Measurements from ENCODE around the gene NAP1L4. TPM values are rescaled to one million over a fixed set of nuclear protein-coding genes. Genes with fewer than 3 reads are reported as not detected.

The NAP1L4 gene
- polyA plus RNA-seq, 1 of the 3 experiments (the other 2 are of a cell fraction), result 104 TPM

DNA sequence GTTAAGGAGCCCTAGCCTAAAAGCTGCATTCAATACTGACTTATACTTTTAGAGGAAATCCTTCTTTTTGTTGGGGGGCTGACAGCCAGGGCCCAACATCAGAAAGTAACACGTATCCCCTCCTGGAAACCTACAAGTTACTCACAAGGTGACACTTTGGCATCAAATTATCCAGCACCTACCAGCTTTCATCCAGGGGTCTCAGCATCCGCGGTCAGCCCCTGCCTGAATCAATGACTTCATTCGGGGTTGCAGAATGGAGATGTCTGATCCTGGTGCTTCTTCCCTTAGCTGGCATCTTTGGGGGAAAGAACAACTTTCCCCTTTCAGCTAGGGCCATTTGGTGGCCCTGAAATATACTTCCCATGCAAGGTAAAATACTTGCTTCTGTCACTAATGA is 5.3 kb upstream of the NAP1L4 start:
- no peaks in the 10 kb centered on the region for H3K27me3 ChIP-seq (ENCODE audit: insufficient read depth)
- H3F3A ChIP-seq (replicated peaks; ENCODE audit: insufficient read depth), result peaks cover 8% of the 10 kb centered on the region
- H4K20me1 ChIP-seq (ENCODE audit: insufficient read depth), result no peaks in the 10 kb centered on the region
- H3K27ac ChIP-seq (ENCODE audit: low read depth in 2 of 2, low read length in 1 of 2), result no peak overlapping the region
- no peaks in the 10 kb centered on the region for H3K79me2 ChIP-seq (ENCODE audit: insufficient read depth)
- POLR2A ChIA-PET, result no interaction called here
- H3K9me2 ChIP-seq, result no peaks in the 10 kb centered on the region
- H3K4me3 ChIP-seq (ENCODE audit: low read depth in 2 of 2, low read length in 1 of 2), result no peak overlapping the region
- H3K9ac ChIP-seq, result no peak overlapping the region
- H3K36me3 ChIP-seq (replicated peaks in 1 of 2; ENCODE audit: control insufficient read depth in 1 of 2, insufficient read depth in 2 of 2, low read length in 1 of 2), result peaks cover 9 to 33% of the 10 kb centered on the region in 2 experiments
- no peak for DNase-seq
- H3K9me3 ChIP-seq, result no peaks in the 10 kb centered on the region
- no peak overlapping the region for H3K4me2 ChIP-seq
- H3K4me1 ChIP-seq (ENCODE audit: control insufficient read depth in 1 of 2, insufficient read depth in 2 of 2, low read depth in 1 of 2, low read length in 1 of 2), result peaks cover 19 to 37% of the 10 kb centered on the region in 2 experiments
- TF ChIP-seq TCF12 (IDR thresholded peaks at IDR 0.05), result no peak
- no peak for TF ChIP-seq GATA2 (CRISPR knock-in tag; IDR thresholded peaks at IDR 0.05)
- TF ChIP-seq ELF1 (IDR thresholded peaks at IDR 0.05), result no peak
- TF ChIP-seq TAF1 (IDR thresholded peaks at IDR 0.05; ENCODE audit: borderline replicate concordance, low read depth, low read length), result no peak
- TF ChIP-seq JUND (IDR thresholded peaks at IDR 0.05), result no peak
- no peak for TF ChIP-seq TEAD4 (IDR thresholded peaks at IDR 0.05; ENCODE audit: borderline replicate concordance, insufficient read depth)
- TF ChIP-seq MEF2A (IDR thresholded peaks at IDR 0.05; ENCODE audit: borderline replicate concordance, low read depth), result no peak
- no peak for TF ChIP-seq NRF1 (IDR thresholded peaks at IDR 0.05; ENCODE audit: low read depth, low read length)
- TF ChIP-seq NFIC (IDR thresholded peaks at IDR 0.05; ENCODE audit: borderline replicate concordance), result no peak
- TF ChIP-seq GABPA (IDR thresholded peaks at IDR 0.05; ENCODE audit: low read depth), result no peak
- no peak for TF ChIP-seq RCOR1 (IDR thresholded peaks at IDR 0.05; ENCODE audit: low read length)
- no peak for TF ChIP-seq FOSL2 (IDR thresholded peaks at IDR 0.05; ENCODE audit: borderline replicate concordance, low read depth)
- TF ChIP-seq SMC3 (IDR thresholded peaks at IDR 0.05; ENCODE audit: low read depth, low read length), result no peak
- TF ChIP-seq, protein P1, sequence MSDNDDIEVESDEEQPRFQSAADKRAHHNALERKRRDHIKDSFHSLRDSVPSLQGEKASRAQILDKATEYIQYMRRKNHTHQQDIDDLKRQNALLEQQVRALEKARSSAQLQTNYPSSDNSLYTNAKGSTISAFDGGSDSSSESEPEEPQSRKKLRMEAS (IDR thresholded peaks at IDR 0.05; ENCODE audit: low read depth), result no peak
- TF ChIP-seq, protein P2, sequence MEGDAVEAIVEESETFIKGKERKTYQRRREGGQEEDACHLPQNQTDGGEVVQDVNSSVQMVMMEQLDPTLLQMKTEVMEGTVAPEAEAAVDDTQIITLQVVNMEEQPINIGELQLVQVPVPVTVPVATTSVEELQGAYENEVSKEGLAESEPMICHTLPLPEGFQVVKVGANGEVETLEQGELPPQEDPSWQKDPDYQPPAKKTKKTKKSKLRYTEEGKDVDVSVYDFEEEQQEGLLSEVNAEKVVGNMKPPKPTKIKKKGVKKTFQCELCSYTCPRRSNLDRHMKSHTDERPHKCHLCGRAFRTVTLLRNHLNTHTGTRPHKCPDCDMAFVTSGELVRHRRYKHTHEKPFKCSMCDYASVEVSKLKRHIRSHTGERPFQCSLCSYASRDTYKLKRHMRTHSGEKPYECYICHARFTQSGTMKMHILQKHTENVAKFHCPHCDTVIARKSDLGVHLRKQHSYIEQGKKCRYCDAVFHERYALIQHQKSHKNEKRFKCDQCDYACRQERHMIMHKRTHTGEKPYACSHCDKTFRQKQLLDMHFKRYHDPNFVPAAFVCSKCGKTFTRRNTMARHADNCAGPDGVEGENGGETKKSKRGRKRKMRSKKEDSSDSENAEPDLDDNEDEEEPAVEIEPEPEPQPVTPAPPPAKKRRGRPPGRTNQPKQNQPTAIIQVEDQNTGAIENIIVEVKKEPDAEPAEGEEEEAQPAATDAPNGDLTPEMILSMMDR (IDR thresholded peaks at IDR 0.05), result no peak
- CTCF ChIA-PET, result interaction anchor here (0.9 to 2.5 kb wide), 2 partner anchors 40 to 94 kb away, joined by 3 to 13 read pairs; no protein-coding TSS in a partner anchor
- 92% methylated on average over 4 of the region's 4 CpGs for WGBS (ENCODE audit: low lambda C conversion rate)
- H2AFZ ChIP-seq (ENCODE audit: low read depth), result no peak overlapping the region

DNA sequence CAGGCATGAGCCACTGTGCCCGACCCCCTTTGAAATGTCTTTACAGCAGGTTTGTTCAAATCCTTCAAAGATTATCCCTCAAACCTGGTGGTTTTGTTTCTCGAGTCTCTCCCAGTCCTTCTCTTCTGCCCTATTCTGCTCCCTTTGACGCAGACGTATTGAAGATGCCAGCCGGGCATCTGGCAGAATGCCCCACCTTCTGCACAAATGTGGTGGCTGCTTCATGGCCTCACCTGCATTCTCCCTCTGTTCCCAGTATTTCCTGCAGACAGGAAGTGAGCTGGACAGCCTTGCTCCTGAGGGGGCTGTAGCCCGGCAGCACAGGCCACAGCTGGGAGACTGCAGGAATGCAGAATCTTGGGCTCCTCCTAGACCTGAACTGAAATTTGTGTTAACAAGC is 4.8 kb upstream of the NAP1L4 start:
- Histone ChIP-seq H3K4me2 (no peak overlapping the region), H3K4me3 (ENCODE audit: low read depth in 2 of 2, low read length in 1 of 2) (no peak overlapping the region), H3F3A (replicated peaks; ENCODE audit: insufficient read depth) (peaks cover 8% of the 10 kb centered on the region), H2AFZ (ENCODE audit: low read depth) (no peak overlapping the region), H3K27ac (ENCODE audit: low read depth in 2 of 2, low read length in 1 of 2) (no peak overlapping the region), H3K27me3 (ENCODE audit: insufficient read depth) (no peaks in the 10 kb centered on the region), H3K9me2 (no peaks in the 10 kb centered on the region), H3K4me1 (ENCODE audit: control insufficient read depth in 1 of 2, insufficient read depth in 2 of 2, low read depth in 1 of 2, low read length in 1 of 2) (peaks cover 19 to 32% of the 10 kb centered on the region in 2 experiments), H4K20me1 (ENCODE audit: insufficient read depth) (no peaks in the 10 kb centered on the region), H3K79me2 (ENCODE audit: insufficient read depth) (no peaks in the 10 kb centered on the region), H3K9ac (no peak overlapping the region), H3K36me3 (replicated peaks in 1 of 2; ENCODE audit: control insufficient read depth in 1 of 2, insufficient read depth in 2 of 2, low read length in 1 of 2) (peaks cover 5 to 29% of the 10 kb centered on the region in 2 experiments), H3K9me3 (no peaks in the 10 kb centered on the region)
- DNase-seq, result no peak
- ChIA-PET CTCF (interaction anchor here (0.9 kb wide), 1 partner anchor 40 kb away, joined by 3 read pairs; no protein-coding TSS in a partner anchor), POLR2A (no interaction called here)
- WGBS (ENCODE audit: low lambda C conversion rate), result 90% methylated on average over 6 of the region's 6 CpGs
- TF ChIP-seq TCF12 (IDR thresholded peaks at IDR 0.05), result no peak
- no peak for TF ChIP-seq RAD21 (IDR thresholded peaks at IDR 0.05; ENCODE audit: low read length)
- TF ChIP-seq, protein P2 (IDR thresholded peaks at IDR 0.05), result no peak

All from SK-N-SH (cell line).